Ectodermal cell (in vitro differentiated cells): ENCODE data around the gene LONRF2.

ENCODE experiments used
- H3K27ac ChIP-seq: 2 replicates; pipeline ENCODE4 v1.7.0; 2013; ENCODE audit warnings: mild to moderate bottlenecking, low read depth, low read length; ENCODE audit not compliant: insufficient read depth, poor library complexity, severe bottlenecking
- H3K27me3 ChIP-seq: 2 replicates; pipeline ENCODE4 v1.7.0; 2013; ENCODE audit warnings: mild to moderate bottlenecking, low read length; ENCODE audit not compliant: insufficient read depth, control insufficient read depth, poor library complexity, severe bottlenecking
- H3K36me3 ChIP-seq: one replicate; pipeline ENCODE4 v1.7.0; 2013; ENCODE audit warnings: low read length; ENCODE audit not compliant: control insufficient read depth, insufficient read depth
- H3K4me1 ChIP-seq: one replicate; pipeline ENCODE4 v1.7.0; 2013; ENCODE audit warnings: low read length; ENCODE audit not compliant: control insufficient read depth, insufficient read depth
- H3K4me3 ChIP-seq: 2 replicates; pipeline ENCODE4 v1.7.0; 2013; ENCODE audit warnings: low read depth, low read length, control low read depth; ENCODE audit not compliant: insufficient read depth
- H3K9me3 ChIP-seq: 2 replicates; pipeline ENCODE4 v1.7.0; 2013; ENCODE audit warnings: mild to moderate bottlenecking, low read length, moderate library complexity; ENCODE audit not compliant: control insufficient read depth
- WGBS, 2 experiments: methylation state at CpG; one replicate each; pipeline ENCODE4 v1.1.7; 2013; ENCODE audit warnings: missing lambda C conversion rate in 2 of 2; 5-methylcytosine and 5-hydroxymethylcytosine counted together

LONRF2 gene

DNA sequence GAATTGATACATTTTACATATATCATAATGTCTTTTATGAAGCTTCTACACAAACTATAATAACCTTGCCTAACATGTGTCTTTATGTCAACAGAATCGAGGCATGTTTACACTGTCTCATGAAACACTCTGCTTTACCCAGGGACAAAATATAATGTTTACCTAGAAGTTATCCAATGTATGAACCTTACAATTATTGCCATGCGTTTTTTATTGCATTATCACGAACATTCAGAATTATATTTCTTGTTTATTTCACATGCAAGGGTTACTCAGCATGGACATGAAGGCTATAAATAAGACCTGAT, 19.8 kb downstream of the LONRF2 start:
- WGBS, 2 experiments = 82 to 88% methylated on average over 3 of the region's 3 CpGs
- Histone ChIP-seq H3K36me3 (no peaks in the 10 kb centered on the region), H3K27ac (no peak overlapping the region), H3K4me1 (no peaks in the 10 kb centered on the region), H3K4me3 (no peak overlapping the region), H3K27me3 (no peaks in the 10 kb centered on the region), H3K9me3 (no peaks in the 10 kb centered on the region)

- Histone ChIP-seq H3K27me3 (no peaks in the 10 kb centered on the region), H3K27ac (no peak overlapping the region), H3K4me3 (no peak overlapping the region), H3K36me3 (no peaks in the 10 kb centered on the region), H3K9me3 (no peaks in the 10 kb centered on the region), H3K4me1 (no peaks in the 10 kb centered on the region)
- 94 to 96% methylated on average over 7 of the region's 7 CpGs for WGBS, 2 experiments
Measured at GRCh38 chr2:100301881-100302584, 20.3 kb downstream of the LONRF2 start.

- Histone ChIP-seq H3K4me3 (no peak overlapping the region), H3K36me3 (no peaks in the 10 kb centered on the region), H3K27ac (no peak overlapping the region), H3K9me3 (no peaks in the 10 kb centered on the region), H3K4me1 (no peaks in the 10 kb centered on the region), H3K27me3 (no peaks in the 10 kb centered on the region)
- WGBS, 2 experiments = 94 to 97% methylated on average over 5 of the region's 5 CpGs
Measured at GRCh38 chr2:100299548-100299947, 22.8 kb downstream of the LONRF2 start.

GRCh38 chr2:100297511-100297910, 24.8 kb downstream of the LONRF2 start:
- H3K36me3 ChIP-seq = no peaks in the 10 kb centered on the region
- no peak overlapping the region for H3K4me3 ChIP-seq
- no peaks in the 10 kb centered on the region for H3K27me3 ChIP-seq
- H3K9me3 ChIP-seq = no peaks in the 10 kb centered on the region
- H3K4me1 ChIP-seq = no peaks in the 10 kb centered on the region
- WGBS, 2 experiments = 94 to 97% methylated on average over 3 of the region's 3 CpGs
- H3K27ac ChIP-seq = no peak overlapping the region

DNA sequence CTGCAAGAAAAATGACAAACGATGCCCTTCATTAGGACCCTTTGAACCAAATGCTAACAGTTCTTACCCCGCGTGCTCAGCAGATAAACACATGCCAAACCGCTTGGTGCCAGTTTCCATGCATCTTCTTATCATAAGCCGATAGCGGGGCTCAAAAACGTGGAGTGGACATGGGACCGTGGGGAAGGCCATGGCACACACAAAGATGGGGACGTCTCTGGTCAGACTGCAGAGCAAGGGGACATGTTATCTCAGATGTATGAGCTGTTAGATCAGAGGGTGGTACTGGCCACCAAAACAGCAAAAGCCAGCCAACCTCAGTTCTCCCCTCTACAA, 28.2 kb downstream of the LONRF2 start:
- Histone ChIP-seq H3K27ac (no peak overlapping the region), H3K36me3 (no peaks in the 10 kb centered on the region), H3K9me3 (no peaks in the 10 kb centered on the region), H3K4me1 (peaks cover 3% of the 10 kb centered on the region), H3K27me3 (no peaks in the 10 kb centered on the region), H3K4me3 (no peak overlapping the region)
- 94 to 96% methylated on average over 9 of the region's 9 CpGs for WGBS, 2 experiments

DNA sequence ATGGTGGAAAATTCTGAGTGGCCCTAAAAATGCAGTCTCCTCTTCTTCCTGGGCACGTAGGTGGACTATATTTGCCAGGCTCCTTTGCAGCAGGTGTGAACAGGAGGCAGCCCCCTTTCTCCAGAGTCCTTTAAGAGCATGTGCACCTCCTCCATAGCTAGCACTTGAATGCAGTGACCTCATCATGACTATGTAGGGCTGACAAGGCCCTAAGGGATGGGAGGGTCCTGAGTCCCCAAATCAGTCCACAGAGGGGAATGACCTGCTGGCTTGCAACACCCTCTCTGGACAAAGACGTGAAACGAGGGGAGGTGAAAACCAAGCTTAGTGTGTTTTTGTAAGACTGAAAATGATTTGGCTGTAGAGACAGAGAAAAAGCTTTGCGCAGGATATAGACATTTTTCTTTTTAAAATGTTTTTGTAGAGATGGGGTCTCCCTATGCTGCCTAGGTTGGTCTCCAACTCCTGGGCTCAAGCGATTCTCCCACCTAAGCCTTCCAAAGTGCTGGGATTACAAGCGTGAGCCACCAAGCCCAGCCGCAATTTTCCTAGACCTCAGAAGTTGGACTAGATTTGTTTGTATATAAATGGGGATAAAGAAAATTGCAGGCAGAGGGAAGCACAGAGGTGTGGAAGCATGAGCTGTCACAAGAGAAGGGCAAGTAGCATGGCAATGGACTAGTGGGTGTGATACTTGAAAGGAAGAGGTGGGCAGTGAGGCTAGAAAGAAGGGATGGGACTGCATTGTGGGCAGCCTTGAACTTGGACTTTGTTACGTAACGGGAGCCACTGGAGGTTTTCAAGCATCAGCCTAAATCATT, 28.8 kb downstream of the LONRF2 start:
- peaks cover 3% of the 10 kb centered on the region for H3K4me1 ChIP-seq
- H3K36me3 ChIP-seq = no peaks in the 10 kb centered on the region
- 87 to 88% methylated on average over 9 of the region's 9 CpGs for WGBS, 2 experiments
- H3K27ac ChIP-seq = no peak overlapping the region
- no peaks in the 10 kb centered on the region for H3K27me3 ChIP-seq
- no peak overlapping the region for H3K4me3 ChIP-seq
- H3K9me3 ChIP-seq = no peaks in the 10 kb centered on the region

GRCh38 chr2:100292022-100292580, 30.2 kb downstream of the LONRF2 start:
- H3K4me1 ChIP-seq = peaks cover 3% of the 10 kb centered on the region
- no peak overlapping the region for H3K27ac ChIP-seq
- no peaks in the 10 kb centered on the region for H3K27me3 ChIP-seq
- H3K36me3 ChIP-seq = no peaks in the 10 kb centered on the region
- no peaks in the 10 kb centered on the region for H3K9me3 ChIP-seq
- 51 to 58% methylated on average over 4 of the region's 4 CpGs for WGBS, 2 experiments
- H3K4me3 ChIP-seq = no peak overlapping the region

- Histone ChIP-seq H3K27me3 (no peaks in the 10 kb centered on the region), H3K36me3 (no peaks in the 10 kb centered on the region), H3K9me3 (no peaks in the 10 kb centered on the region), H3K4me3 (no peak overlapping the region), H3K27ac (no peak overlapping the region), H3K4me1 (peaks cover 3% of the 10 kb centered on the region)
- 76 to 79% methylated on average over 13 of the region's 13 CpGs for WGBS, 2 experiments
Measured at GRCh38 chr2:100291152-100291970, 30.9 kb downstream of the LONRF2 start.

DNA sequence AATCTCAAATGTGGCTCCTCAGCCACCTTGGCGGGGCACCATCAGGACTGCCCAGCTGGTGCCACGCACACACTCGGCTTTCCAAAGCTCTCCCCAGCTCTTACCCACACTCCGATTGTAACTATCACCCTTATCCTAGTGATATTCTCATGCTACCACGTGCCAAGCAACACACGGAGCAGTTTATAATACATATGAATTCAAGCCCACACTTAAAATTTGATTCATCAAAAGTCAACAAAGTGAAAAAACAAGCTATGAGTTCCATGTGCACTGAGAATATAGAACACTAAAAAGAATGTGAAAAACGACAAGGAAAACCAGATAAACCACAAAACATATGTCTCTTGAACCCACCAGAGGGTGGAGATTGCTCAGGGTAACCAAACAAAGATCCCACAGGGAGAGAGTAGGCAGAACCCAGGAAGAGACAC, 31.6 kb downstream of the LONRF2 start:
- peaks cover 3% of the 10 kb centered on the region for H3K4me1 ChIP-seq
- H3K4me3 ChIP-seq = no peak overlapping the region
- H3K36me3 ChIP-seq = no peaks in the 10 kb centered on the region
- no peak overlapping the region for H3K27ac ChIP-seq
- WGBS, 2 experiments = 86 to 97% methylated on average over 7 of the region's 7 CpGs
- H3K27me3 ChIP-seq = no peaks in the 10 kb centered on the region
- no peaks in the 10 kb centered on the region for H3K9me3 ChIP-seq

DNA sequence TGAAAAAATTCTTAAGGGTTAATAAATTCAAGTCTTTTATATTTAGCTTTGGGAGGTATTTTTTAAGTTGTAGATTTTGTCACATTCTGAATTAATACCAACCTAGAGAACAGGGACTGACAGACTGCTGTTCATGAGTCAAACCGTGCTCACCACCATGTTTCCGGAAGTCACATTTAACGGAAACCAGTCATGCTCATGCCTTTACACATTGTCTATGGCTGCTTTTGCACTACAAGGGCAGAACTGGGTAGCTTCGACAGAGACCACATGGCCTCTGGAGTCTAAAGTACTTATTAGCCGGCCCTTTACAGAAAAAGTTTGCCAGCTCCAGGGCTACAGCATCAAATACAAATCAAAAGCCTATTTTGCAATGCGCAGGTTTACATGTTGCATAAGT, 33.3 kb downstream of the LONRF2 start:
- no peak overlapping the region for H3K4me3 ChIP-seq
- H3K27ac ChIP-seq = no peak overlapping the region
- H3K27me3 ChIP-seq = no peaks in the 10 kb centered on the region
- 93 to 98% methylated on average over 6 of the region's 6 CpGs for WGBS, 2 experiments
- peaks cover 3% of the 10 kb centered on the region for H3K4me1 ChIP-seq
- no peaks in the 10 kb centered on the region for H3K36me3 ChIP-seq
- no peaks in the 10 kb centered on the region for H3K9me3 ChIP-seq
